Measurements from ENCODE around the gene FCGR3A. TPM values are rescaled to one million over a fixed set of nuclear protein-coding genes. Genes with fewer than 3 reads are reported as not detected.
A peak's percentile ranks its signal among the peaks of the same experiment; 100 is the strongest.
"Not testable (repeated sequence)": the region's sequence is repeated elsewhere in the genome, so short reads cannot be mapped to it uniquely, and the experiment has no call there.

Gene FCGR3A
- total RNA-seq, 1 donor from 2014 or later = not detected

DNA sequence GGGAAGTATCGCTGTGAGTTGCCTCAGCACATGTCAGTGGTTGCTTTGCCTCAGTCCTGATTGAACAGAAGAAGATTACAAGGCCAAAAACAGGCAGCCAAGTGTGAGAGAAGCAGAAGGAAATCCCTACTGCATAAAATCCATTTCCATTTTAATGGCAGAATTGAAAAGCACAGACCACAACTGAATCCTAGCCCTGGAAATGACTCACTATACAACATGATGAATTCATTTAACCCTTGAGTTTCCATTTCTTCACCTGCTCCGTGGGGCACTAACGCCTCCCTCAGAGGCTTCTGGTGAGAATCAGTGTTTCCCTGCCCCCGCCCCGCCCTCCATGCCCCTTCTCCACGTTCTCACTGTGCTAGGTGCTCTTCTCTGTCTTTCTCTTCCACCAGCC lies 40.3 kb upstream of the FCGR3A start:
- not testable (repeated sequence) for H3K36me3 Mint-ChIP-seq; H3F3A ChIP-seq (ENCODE audit: low read depth); H3K79me2 ChIP-seq (ENCODE audit: low read depth); DNase-seq (ENCODE audit: low spot score); H3K4me3 ChIP-seq; H3K4me1 ChIP-seq; H3K4me3 Mint-ChIP-seq; H3K27ac Mint-ChIP-seq; H2AFZ ChIP-seq (replicated peaks); H3K27me3 Mint-ChIP-seq (ENCODE audit: insufficient read depth, low read depth); H4K20me1 ChIP-seq (ENCODE audit: low read depth); H3K4me2 ChIP-seq; H3K36me3 ChIP-seq; H3K27me3 ChIP-seq; H3K9me3 ChIP-seq (ENCODE audit: low read depth); H3K9me3 Mint-ChIP-seq; H3K9ac ChIP-seq; H3K27ac ChIP-seq
- H3K4me1 Mint-ChIP-seq = peaks cover 12% of the 10 kb centered on the region

DNA sequence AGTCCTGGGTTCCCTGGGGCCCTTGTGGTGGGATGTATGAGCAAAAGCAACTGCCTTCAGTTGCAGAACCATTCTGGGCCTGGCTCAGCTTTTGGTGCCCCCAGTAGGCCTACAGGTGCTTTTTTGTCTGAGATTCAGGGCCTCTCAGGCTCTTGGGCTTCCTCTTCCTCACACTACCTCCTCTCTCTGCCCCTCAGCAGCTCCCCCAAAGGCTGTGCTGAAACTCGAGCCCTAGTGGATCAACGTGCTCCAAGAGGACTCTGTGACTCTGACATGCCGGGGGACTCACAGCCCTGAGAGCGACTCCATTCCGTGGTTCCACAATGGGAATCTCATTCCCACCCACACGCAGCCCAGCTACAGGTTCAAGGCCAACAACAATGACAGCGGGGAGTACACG lies 39.7 kb upstream of the FCGR3A start:
- not testable (repeated sequence) for H3K36me3 Mint-ChIP-seq; H3K4me2 ChIP-seq; H3K27me3 Mint-ChIP-seq (ENCODE audit: insufficient read depth, low read depth); H2AFZ ChIP-seq (replicated peaks); H3K9me3 Mint-ChIP-seq; H3K9me3 ChIP-seq (ENCODE audit: low read depth); H3K4me3 Mint-ChIP-seq; H3K9ac ChIP-seq; H3K36me3 ChIP-seq; H3K27me3 ChIP-seq; H3K79me2 ChIP-seq (ENCODE audit: low read depth); H3F3A ChIP-seq (ENCODE audit: low read depth); H3K4me3 ChIP-seq; H3K27ac ChIP-seq; H3K4me1 ChIP-seq; H4K20me1 ChIP-seq (ENCODE audit: low read depth)
- Mint-ChIP-seq H3K27ac (peak overlapping the region; percentile 46), H3K4me1 (peaks cover 12% of the 10 kb centered on the region)
- peak; percentile 23 for DNase-seq (ENCODE audit: low spot score)

DNA sequence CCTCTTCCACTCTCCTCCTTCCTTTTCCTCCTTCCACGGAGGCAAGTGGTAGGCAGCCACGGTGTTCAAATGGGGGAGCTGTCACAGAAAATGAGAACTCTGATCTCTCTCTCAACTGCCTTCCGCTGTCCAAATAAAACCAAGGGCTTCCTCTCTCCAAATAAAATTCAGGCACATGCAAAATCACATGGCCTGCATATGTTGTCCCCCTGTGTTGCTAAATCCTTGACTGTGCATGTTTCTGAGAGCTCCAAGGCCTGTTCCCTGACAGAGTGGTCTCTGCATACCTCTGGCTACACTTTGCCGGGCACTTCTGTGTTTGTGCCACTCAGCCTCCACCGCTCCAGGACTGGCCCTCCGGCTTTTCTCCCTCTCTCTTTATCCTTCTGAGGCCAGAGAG lies 39.0 kb upstream of the FCGR3A start:
- not testable (repeated sequence) for H2AFZ ChIP-seq (replicated peaks); H3K4me1 ChIP-seq; H3K36me3 ChIP-seq; H3K4me3 ChIP-seq; H3F3A ChIP-seq (ENCODE audit: low read depth); H4K20me1 ChIP-seq (ENCODE audit: low read depth); H3K9me3 ChIP-seq (ENCODE audit: low read depth); H3K27ac ChIP-seq; H3K4me3 Mint-ChIP-seq; H3K27me3 ChIP-seq; H3K27me3 Mint-ChIP-seq (ENCODE audit: insufficient read depth, low read depth); H3K36me3 Mint-ChIP-seq; DNase-seq (ENCODE audit: low spot score); H3K27ac Mint-ChIP-seq; H3K9me3 Mint-ChIP-seq; H3K4me1 Mint-ChIP-seq; H3K79me2 ChIP-seq (ENCODE audit: low read depth); H3K9ac ChIP-seq; H3K4me2 ChIP-seq

GRCh38 chr1:161582882-161583281 lies 33.3 kb upstream of the FCGR3A start:
- not testable (repeated sequence) for H3K9me3 Mint-ChIP-seq; H3K36me3 Mint-ChIP-seq; H3F3A ChIP-seq (ENCODE audit: low read depth); H3K9me3 ChIP-seq (ENCODE audit: low read depth); H3K27me3 ChIP-seq; H3K4me2 ChIP-seq; H3K9ac ChIP-seq; H3K4me3 Mint-ChIP-seq; H3K4me1 ChIP-seq; H3K4me1 Mint-ChIP-seq; H3K27ac Mint-ChIP-seq; H2AFZ ChIP-seq (replicated peaks); H4K20me1 ChIP-seq (ENCODE audit: low read depth); DNase-seq (ENCODE audit: low spot score); H3K79me2 ChIP-seq (ENCODE audit: low read depth); H3K36me3 ChIP-seq; H3K4me3 ChIP-seq; H3K27ac ChIP-seq; H3K27me3 Mint-ChIP-seq (ENCODE audit: insufficient read depth, low read depth)

DNA sequence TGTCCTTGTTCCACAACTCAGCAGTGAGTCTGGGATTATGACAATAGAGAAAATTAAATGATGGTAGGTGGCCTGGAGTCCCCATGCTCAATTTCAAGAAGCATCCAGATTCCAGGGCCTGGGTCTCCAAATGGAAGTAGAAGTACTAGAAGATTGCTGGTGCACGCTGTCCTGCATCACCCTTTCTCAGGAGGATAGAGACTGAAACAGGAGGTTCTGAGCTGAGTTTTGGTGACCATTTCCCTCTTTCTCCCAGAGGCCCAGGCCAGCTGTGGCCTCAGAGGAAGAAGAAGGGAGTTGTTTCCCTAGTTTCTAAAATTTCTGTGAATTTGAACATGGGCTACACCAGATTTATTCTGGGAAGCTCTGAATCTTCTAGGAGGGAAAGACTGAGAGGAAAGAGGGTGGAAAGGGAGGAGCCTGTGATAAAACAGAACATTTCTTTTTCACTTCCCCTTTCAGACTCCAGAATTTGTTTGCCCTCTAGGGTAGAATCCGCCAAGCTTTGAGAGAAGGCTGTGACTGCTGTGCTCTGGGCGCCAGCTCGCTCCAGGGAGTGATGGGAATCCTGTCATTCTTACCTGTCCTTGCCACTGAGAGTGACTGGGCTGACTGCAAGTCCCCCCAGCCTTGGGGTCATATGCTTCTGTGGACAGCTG lies 31.4 kb upstream of the FCGR3A start:
- H3K9me3 ChIP-seq (ENCODE audit: low read depth); H3K27me3 ChIP-seq; H3K36me3 ChIP-seq; H3K36me3 Mint-ChIP-seq; H3K4me2 ChIP-seq; H3K4me3 ChIP-seq; H3K4me3 Mint-ChIP-seq; DNase-seq (ENCODE audit: low spot score); H3K27ac ChIP-seq; H3K9ac ChIP-seq; H3K27ac Mint-ChIP-seq; H3K9me3 Mint-ChIP-seq; H3K4me1 ChIP-seq; H3F3A ChIP-seq (ENCODE audit: low read depth); H3K27me3 Mint-ChIP-seq (ENCODE audit: insufficient read depth, low read depth); H3K79me2 ChIP-seq (ENCODE audit: low read depth); H3K4me1 Mint-ChIP-seq; H4K20me1 ChIP-seq (ENCODE audit: low read depth); H2AFZ ChIP-seq (replicated peaks): not testable (repeated sequence)

DNA sequence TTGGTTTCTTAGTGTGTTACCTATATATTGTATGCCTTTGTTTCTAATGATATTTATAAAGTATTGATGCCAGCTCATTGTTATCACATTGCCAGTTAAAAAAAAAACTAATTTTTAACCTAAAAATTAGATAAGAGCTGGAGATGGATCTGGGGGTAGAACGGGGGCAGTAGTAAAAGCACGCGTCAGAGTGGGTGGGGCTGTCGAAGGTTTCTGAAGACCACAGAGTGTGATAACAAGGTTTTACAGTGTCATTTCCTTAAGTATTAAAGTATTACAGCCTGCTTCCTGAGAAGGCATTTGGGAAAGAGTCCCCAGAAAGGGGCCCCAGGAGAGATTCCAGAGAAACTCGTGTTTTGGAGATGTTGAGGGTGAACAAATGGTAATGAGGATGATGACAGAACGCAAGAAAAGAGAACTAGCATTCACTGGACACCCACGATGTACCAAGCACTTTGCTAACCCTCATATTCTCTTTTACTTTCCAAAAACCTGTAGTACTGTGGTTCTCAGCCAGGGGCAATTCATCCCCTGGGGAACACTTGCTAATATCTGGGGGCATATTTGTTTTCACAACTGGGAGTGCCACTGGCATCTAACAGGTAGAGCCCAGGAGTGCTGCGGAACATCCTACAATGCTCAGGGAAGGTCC lies 30.4 kb upstream of the FCGR3A start:
- not testable (repeated sequence) for H3K9me3 ChIP-seq (ENCODE audit: low read depth); H3K4me3 Mint-ChIP-seq; H3K9me3 Mint-ChIP-seq; H3K36me3 Mint-ChIP-seq; H3K4me2 ChIP-seq; H3K4me1 ChIP-seq; H3K79me2 ChIP-seq (ENCODE audit: low read depth); H3K27ac ChIP-seq; H4K20me1 ChIP-seq (ENCODE audit: low read depth); H3K27me3 Mint-ChIP-seq (ENCODE audit: insufficient read depth, low read depth); DNase-seq (ENCODE audit: low spot score); H3K27ac Mint-ChIP-seq; H3K36me3 ChIP-seq; H3F3A ChIP-seq (ENCODE audit: low read depth); H3K4me3 ChIP-seq; H3K4me1 Mint-ChIP-seq; H2AFZ ChIP-seq (replicated peaks); H3K27me3 ChIP-seq; H3K9ac ChIP-seq

DNA sequence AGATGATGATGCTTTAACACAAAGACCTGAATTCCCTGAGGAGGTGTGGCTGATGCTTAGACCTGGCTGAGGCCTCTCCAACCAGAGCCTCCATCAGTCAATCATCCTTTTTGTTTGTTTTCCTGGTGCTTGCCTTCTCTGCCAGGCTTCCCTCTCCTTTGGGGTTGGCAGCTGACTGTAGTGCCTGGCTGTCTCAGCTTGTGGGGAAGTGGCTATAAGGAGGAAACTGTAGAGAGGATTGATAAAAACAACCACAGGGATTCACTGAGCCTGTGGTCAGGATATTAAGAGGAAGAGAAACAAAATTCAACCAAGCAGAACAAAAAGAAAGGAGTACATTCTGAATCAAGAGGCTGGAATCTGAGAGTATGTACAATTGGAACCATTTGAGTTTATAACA lies 27.1 kb upstream of the FCGR3A start:
- H3K79me2 ChIP-seq (ENCODE audit: low read depth) = not testable (repeated sequence)

DNA sequence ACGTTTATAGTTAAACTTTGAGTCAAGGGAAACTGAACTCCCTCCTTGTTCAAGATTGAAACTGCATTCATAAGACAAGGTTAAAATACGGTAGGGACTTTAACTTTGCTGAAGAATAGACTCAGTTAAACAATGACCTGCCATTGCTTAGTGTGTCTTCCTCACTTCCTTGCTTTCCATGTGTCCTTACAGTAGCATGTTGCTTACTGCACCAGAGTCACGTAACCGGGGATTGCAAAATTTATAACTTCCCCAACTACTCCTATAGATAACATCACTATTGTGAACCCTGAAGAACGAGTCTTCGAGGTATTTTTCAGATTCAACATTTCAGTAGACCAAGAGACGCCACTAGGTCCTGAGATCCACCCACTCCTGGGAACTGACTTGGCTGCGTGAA lies 22.1 kb upstream of the FCGR3A start:
- not testable (repeated sequence) for H3K4me3 ChIP-seq; H3K9me3 ChIP-seq (ENCODE audit: low read depth); H3K4me2 ChIP-seq; H3K9ac ChIP-seq; H3K4me1 ChIP-seq; H3K27ac ChIP-seq; H3K36me3 Mint-ChIP-seq; H3K4me1 Mint-ChIP-seq; H3F3A ChIP-seq (ENCODE audit: low read depth); DNase-seq (ENCODE audit: low spot score); H3K79me2 ChIP-seq (ENCODE audit: low read depth); H3K27ac Mint-ChIP-seq; H3K9me3 Mint-ChIP-seq; H2AFZ ChIP-seq (replicated peaks); H3K27me3 Mint-ChIP-seq (ENCODE audit: insufficient read depth, low read depth); H3K36me3 ChIP-seq; H3K4me3 Mint-ChIP-seq; H4K20me1 ChIP-seq (ENCODE audit: low read depth); H3K27me3 ChIP-seq

More for the DNA sequence above, 27.1 kb upstream of the FCGR3A start:
- not testable (repeated sequence) for H3K27ac ChIP-seq; H3K9ac ChIP-seq; DNase-seq (ENCODE audit: low spot score); H3K4me2 ChIP-seq; H2AFZ ChIP-seq (replicated peaks); H3F3A ChIP-seq (ENCODE audit: low read depth); H3K4me1 ChIP-seq; H3K27me3 ChIP-seq; H3K4me3 ChIP-seq; H4K20me1 ChIP-seq (ENCODE audit: low read depth); H3K4me1 Mint-ChIP-seq; H3K27ac Mint-ChIP-seq; H3K36me3 Mint-ChIP-seq; H3K4me3 Mint-ChIP-seq; H3K36me3 ChIP-seq; H3K27me3 Mint-ChIP-seq (ENCODE audit: insufficient read depth, low read depth); H3K9me3 Mint-ChIP-seq; H3K9me3 ChIP-seq (ENCODE audit: low read depth)

Data from neural progenitor cell (in vitro differentiated cells).